ENCODE results near the gene SLC22A23. TPM values are rescaled to one million over a fixed set of nuclear protein-coding genes. Genes with fewer than 3 reads are reported as not detected.

Gene SLC22A23
- total RNA-seq, 1 donor from 2014 or later = 19.2 TPM

DNA sequence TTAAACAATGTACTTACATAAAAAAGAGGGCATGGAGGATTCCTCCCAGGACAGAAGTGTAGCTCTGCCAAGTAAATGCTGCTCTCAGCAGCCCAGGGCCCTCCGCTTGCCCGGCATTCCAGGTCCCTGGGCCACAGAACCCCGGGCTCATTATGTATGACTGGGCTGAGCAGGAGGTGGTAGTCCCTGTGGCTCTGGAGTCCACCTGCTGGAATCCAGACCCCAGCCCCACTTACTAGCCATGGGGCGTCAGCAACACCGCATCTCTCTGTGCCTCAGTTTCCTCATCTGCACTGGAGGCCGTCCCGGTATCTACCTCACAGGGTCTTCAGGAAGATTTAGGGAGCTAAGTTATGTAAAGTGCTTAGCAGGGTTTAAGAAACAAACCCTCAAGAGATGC lies 142.7 kb downstream of the SLC22A23 start:
- DNase-seq = no peak
- intact Hi-C loops (cut with DNase I) = no loop called here
- Histone ChIP-seq H3K36me3 (no peaks in the 10 kb centered on the region), H3K27me3 (no peaks in the 10 kb centered on the region), H3K27ac (no peak overlapping the region), H3K4me3 (no peak overlapping the region), H3K9me3 (no peaks in the 10 kb centered on the region), H3K4me1 (peaks cover 5% of the 10 kb centered on the region)
- TF ChIP-seq, protein P1, sequence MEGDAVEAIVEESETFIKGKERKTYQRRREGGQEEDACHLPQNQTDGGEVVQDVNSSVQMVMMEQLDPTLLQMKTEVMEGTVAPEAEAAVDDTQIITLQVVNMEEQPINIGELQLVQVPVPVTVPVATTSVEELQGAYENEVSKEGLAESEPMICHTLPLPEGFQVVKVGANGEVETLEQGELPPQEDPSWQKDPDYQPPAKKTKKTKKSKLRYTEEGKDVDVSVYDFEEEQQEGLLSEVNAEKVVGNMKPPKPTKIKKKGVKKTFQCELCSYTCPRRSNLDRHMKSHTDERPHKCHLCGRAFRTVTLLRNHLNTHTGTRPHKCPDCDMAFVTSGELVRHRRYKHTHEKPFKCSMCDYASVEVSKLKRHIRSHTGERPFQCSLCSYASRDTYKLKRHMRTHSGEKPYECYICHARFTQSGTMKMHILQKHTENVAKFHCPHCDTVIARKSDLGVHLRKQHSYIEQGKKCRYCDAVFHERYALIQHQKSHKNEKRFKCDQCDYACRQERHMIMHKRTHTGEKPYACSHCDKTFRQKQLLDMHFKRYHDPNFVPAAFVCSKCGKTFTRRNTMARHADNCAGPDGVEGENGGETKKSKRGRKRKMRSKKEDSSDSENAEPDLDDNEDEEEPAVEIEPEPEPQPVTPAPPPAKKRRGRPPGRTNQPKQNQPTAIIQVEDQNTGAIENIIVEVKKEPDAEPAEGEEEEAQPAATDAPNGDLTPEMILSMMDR (IDR thresholded peaks at IDR 0.05) = no peak
- no peak for ATAC-seq

DNA sequence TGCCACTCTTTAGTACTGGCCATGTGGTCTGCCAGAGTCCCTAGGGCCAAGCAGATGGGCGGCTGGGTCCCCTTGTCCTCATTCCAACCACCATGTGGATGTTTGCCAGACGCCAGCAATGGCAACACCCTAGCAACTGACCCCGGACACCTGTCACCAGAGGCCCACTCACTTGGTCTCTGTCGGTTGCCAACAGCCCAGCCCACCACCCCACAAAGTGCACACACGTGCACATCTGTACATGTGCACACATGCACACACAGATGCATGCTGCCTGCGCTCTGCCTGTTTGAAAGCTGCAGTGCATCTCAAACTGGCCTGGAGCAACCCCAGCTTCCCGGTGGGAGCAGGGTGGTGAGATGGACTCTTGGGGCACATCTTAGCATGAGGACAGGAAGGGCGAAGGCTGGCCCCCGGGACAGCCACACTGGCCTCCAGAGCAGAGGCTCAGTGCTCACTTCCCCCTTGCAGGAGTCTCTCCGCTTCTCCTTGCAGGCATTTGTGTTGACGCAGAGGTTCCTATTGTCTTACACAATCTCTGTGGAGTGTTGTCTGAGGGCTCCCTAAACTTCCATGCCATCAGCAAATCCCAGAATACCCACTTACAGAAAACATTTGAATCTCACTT lies 144.1 kb downstream of the SLC22A23 start:
- TF ChIP-seq, protein P1 (IDR thresholded peaks at IDR 0.05) = no peak
- Histone ChIP-seq H3K27ac (no peak overlapping the region), H3K27me3 (no peaks in the 10 kb centered on the region), H3K36me3 (no peaks in the 10 kb centered on the region), H3K4me1 (no peaks in the 10 kb centered on the region), H3K4me3 (no peak overlapping the region), H3K9me3 (no peaks in the 10 kb centered on the region)
- intact Hi-C loops (cut with DNase I) = no loop called here
- peak; percentile 29 for ATAC-seq
- peak; percentile 58 for DNase-seq

DNA sequence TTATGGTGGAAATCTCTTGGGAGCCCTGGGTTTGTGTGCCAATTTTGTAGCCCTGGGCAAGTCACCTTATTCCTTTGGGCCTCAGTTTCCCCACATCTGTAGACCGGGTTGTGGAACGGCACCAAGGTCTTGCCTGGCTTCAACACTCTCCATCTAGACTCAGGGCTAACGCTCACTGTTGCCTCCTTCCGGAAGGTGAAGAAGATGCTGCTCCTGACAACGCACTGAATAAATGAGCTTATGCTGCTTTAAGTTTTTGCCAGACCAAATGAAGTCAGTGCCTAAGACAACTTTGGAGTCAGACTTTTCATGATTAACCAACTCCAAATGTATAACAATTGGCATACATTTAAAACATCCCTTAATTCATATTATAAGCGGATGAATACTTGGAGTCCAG lies 145.0 kb downstream of the SLC22A23 start:
- TF ChIP-seq, protein P1 (IDR thresholded peaks at IDR 0.05) = no peak
- ATAC-seq = no peak
- Histone ChIP-seq H3K4me3 (no peak overlapping the region), H3K4me1 (no peaks in the 10 kb centered on the region), H3K27ac (no peak overlapping the region), H3K36me3 (no peaks in the 10 kb centered on the region), H3K27me3 (no peaks in the 10 kb centered on the region), H3K9me3 (no peaks in the 10 kb centered on the region)
- no peak for DNase-seq
- intact Hi-C loops (cut with DNase I) = no loop called here

DNA sequence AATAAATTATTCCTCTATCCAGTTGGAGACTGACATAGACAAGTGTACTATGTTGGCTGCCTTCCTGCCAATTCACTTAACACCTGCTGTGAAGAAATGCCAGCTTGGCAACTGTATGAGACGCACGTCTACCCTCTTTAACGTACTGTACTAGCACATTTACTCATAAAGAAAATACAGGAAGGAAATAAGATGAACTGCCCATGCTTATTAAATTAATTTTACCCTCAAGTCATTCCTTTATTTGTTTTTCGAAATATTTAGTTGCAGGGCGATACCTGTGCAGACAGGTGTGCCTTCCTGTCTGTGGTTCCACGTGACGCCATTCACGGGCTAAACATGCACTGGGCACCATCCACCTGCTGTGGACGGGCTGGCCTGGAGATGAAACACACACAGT lies 146.1 kb downstream of the SLC22A23 start:
- peak; percentile 18 for ATAC-seq
- Histone ChIP-seq H3K27ac (no peak overlapping the region), H3K9me3 (no peaks in the 10 kb centered on the region), H3K27me3 (no peaks in the 10 kb centered on the region), H3K36me3 (no peaks in the 10 kb centered on the region), H3K4me1 (no peaks in the 10 kb centered on the region), H3K4me3 (no peak overlapping the region)
- intact Hi-C loops (cut with DNase I) = no loop called here
- TF ChIP-seq, protein P1 (IDR thresholded peaks at IDR 0.05) = no peak
- no peak for DNase-seq

DNA sequence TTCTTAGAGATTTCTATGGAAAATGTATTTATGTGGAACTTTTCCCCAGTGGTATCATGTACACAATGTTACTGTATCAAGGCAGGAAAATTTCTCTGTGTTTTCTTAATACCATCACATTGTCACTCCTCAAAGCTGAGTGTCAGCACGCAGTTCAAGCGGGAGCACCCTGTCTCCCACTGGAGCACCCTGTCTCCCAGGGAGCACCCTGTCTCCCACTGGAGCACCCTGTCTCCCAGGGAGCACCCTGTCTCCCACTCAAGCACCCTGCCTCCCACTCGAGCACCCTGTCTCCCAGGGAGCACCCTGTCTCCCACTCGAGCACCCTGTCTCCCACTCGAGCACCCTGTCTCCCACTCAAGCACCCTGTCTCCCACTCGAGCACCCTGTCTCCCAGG lies 146.8 kb downstream of the SLC22A23 start:
- TF ChIP-seq, protein P1 (IDR thresholded peaks at IDR 0.05) = no peak
- no peaks in the 10 kb centered on the region for H3K9me3 ChIP-seq
- no peaks in the 10 kb centered on the region for H3K27me3 ChIP-seq
- no peaks in the 10 kb centered on the region for H3K36me3 ChIP-seq
- DNase-seq (no peak), ATAC-seq (no peak)
- H3K4me1 ChIP-seq = no peaks in the 10 kb centered on the region
- intact Hi-C loops (cut with DNase I) = no loop called here
- H3K4me3 ChIP-seq = no peak overlapping the region
- no peak overlapping the region for H3K27ac ChIP-seq
